GM10248 (cell line): ENCODE data around the gene KLK2.
"Not testable (repeated sequence)": the region's sequence is repeated elsewhere in the genome, so short reads cannot be mapped to it uniquely, and the experiment has no call there.

Source experiments
- CTCF ChIA-PET: fragments of 300-600 bp; sonication (Branson Sonifier 250); formaldehyde crosslinking; extraction: SDS; loops from one replicate; lab custom pipeline; 2021; ENCODE audit warnings: antibody characterized with exemption; lab: Yijun Ruan, JAX
- POLR2A ChIA-PET: fragments of 350-650 bp; sonication (Branson Sonifier 250); formaldehyde crosslinking; extraction: SDS; loops from one replicate; lab custom pipeline; 2020; ENCODE audit warnings: antibody characterized with exemption; lab: Yijun Ruan, JAX
- DNase-seq: peaks from one replicate; pipeline ENCODE4 v3.0.0; 2012; ENCODE audit errors: extremely low spot score
- TF ChIP-seq, protein P1 (sequence below): IDR thresholded peaks from 2 replicates; pipeline ENCODE4 v1.5.1; 2012; ENCODE audit warnings: mild to moderate bottlenecking, low read depth; ENCODE audit errors: extremely low read depth, missing control alignments, control extremely low read depth

The KLK2 gene

DNA sequence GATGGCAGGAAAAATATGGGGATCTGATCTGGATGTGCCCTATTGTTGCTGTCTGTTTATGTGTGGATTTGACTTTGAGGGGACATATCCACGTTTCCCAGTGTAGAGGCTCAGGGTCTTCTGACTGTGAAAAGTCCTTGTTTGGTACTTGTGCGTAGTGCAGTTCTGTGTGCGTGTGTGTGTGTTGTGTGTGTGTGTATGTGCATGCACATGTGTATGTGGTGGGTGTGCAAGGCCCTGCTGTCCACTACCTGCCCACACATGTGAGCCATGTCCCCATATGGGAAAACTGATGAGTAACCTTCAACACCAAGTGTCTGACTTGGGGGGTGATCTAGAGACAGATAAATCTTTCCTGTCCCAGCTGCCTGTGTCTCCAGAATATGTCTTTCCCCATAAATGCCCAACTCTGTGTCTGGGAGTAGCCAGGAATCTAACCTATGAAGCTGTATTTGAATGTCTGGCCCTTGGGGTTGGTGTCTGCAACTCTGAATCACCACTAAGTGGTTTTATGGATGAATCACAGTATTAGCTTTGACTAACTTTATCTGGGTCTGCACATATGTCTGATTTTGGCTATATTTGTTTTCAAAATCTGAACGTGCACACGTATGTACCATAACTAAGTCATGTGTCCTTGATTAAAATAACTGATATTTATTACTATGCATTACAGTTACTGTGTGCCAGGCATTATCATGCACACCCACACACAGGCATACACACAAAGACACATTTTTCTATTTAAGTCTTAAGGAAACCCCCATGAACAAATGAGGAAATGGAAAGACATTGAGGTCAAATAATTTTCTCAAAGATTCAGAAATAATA lies 17.4 kb downstream of the KLK2 start:
- TF ChIP-seq, protein P1, sequence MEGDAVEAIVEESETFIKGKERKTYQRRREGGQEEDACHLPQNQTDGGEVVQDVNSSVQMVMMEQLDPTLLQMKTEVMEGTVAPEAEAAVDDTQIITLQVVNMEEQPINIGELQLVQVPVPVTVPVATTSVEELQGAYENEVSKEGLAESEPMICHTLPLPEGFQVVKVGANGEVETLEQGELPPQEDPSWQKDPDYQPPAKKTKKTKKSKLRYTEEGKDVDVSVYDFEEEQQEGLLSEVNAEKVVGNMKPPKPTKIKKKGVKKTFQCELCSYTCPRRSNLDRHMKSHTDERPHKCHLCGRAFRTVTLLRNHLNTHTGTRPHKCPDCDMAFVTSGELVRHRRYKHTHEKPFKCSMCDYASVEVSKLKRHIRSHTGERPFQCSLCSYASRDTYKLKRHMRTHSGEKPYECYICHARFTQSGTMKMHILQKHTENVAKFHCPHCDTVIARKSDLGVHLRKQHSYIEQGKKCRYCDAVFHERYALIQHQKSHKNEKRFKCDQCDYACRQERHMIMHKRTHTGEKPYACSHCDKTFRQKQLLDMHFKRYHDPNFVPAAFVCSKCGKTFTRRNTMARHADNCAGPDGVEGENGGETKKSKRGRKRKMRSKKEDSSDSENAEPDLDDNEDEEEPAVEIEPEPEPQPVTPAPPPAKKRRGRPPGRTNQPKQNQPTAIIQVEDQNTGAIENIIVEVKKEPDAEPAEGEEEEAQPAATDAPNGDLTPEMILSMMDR = no peak
- POLR2A ChIA-PET = interaction anchor here (0.6 kb wide), 1 partner anchor 101 kb away, joined by 4 read pairs; no protein-coding TSS in a partner anchor
- DNase-seq = no peak
- CTCF ChIA-PET = interaction anchor here (1.7 to 1.9 kb wide), 2 partner anchors 18 to 31 kb away, joined by 4 to 10 read pairs; partner anchors contain the start of gene KLK2

DNA sequence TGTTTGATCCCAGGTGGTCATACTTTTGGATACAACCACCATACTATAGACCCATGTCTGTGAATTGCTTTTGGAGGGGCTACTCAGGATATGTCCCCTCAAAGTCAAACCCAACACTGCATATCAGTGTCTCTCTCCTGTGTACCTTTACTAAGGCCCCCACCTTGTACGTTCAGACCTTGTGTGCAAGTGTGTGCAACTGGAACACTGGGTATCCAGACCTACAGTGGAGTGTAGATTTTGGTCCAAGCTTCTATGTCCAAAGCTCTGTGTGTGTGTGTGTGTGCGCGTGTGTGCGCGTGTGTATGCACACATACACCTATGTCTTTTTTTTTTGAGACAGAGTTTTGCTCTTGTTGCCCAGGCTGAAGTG lies 18.0 kb downstream of the KLK2 start:
- POLR2A ChIA-PET = no interaction called here

GRCh38 chr19:50893047-50893736 lies 20.0 kb downstream of the KLK2 start:
- DNase-seq = no peak
- CTCF ChIA-PET = interaction anchor here (0.8 to 2.0 kb wide), 6 partner anchors 9 to 100 kb away, joined by 3 to 8 read pairs (median 4); no protein-coding TSS in a partner anchor
- TF ChIP-seq, protein P1 = no peak
- POLR2A ChIA-PET = interaction anchor here (0.6 to 1.0 kb wide), 2 partner anchors 89 kb away, joined by 3 to 5 read pairs; no protein-coding TSS in a partner anchor

More for the DNA sequence above, 18.0 kb downstream of the KLK2 start:
- DNase-seq = no peak
- CTCF ChIA-PET = interaction anchor here (1.0 to 1.4 kb wide), 3 partner anchors 12 to 109 kb away, joined by 3 read pairs; no protein-coding TSS in a partner anchor
- TF ChIP-seq, protein P1 = no peak

DNA sequence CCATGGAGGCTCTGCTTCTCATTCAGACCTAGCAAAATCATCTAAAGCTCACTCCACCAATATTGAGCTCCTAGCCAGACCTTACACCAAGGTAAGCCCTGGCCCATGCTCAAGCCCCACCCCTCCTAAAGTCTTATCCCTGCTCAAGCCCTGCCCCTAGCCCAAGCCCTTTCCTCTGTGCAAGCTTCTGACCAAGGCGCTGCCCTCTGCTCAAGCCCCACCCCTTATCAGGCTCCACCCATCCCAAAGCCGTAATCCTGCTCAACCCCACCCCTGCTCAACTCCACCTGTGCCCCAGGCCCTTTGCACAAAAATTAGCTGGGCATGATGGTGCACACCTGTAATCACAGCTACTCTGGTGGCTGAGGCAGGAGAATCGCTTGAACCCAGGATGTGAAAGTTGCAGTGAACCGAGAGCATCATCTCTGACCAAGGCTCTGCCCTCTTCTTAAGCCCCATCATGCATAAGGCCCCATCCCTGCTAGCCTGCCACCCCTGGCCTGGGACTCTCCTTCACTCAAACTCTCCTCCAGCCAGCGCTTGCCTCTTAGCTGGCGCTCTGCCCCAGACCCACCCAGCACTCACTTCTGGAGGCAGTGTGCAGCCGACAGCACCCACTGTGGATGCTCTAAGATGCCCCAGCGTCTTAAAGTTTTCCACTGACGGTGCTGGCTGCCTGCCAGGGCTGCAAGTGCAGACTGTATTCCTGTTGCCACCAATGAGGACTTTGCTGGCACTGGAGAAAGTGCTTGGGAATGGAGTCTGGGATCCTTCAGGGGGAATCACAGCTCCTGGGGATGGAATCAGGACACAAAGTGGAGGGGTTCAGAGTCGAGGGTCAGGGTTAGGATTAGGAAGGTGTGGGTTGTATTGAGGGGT lies 21.5 kb downstream of the KLK2 start:
- DNase-seq = no peak
- ChIA-PET CTCF (interaction anchor here (1.0 to 2.0 kb wide), 5 partner anchors 9 to 111 kb away, joined by 3 to 8 read pairs (median 4); no protein-coding TSS in a partner anchor), POLR2A (interaction anchor here (0.5 to 0.6 kb wide), 2 partner anchors 20 to 90 kb away, joined by 4 to 6 read pairs; no protein-coding TSS in a partner anchor)
- TF ChIP-seq, protein P1 = no peak

DNA sequence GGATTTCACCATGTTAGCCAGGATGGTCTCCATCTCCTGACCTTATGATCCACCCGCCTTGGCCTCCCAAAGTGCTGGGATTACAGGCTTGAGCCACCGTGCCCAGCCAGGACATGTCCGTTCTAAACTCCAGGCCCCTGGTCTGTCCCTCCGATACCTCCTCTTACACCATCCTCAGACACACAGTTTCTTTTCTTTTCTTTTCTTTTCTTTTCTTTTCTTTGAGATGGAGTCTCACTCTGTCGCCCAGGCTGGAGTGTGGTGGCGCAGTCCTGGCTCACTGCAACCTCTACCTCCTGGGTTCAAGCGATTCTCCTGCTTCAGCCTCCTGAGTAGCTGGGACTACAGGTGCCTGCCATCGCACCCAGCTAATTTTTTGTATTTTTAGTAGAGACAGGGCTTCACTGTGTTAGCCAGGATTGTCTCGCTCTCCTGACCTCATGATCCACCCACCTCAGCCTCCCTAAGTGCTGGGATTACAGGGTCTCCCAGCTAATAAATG lies 22.9 kb downstream of the KLK2 start:
- ChIA-PET POLR2A (interaction anchor here (0.6 to 1.0 kb wide), 4 partner anchors 10 to 962 kb away, joined by 3 to 6 read pairs (median 4); no protein-coding TSS in a partner anchor), CTCF (interaction anchor here (1.0 to 1.4 kb wide), 5 partner anchors 9 to 101 kb away, joined by 3 to 9 read pairs (median 3); no protein-coding TSS in a partner anchor)

DNA sequence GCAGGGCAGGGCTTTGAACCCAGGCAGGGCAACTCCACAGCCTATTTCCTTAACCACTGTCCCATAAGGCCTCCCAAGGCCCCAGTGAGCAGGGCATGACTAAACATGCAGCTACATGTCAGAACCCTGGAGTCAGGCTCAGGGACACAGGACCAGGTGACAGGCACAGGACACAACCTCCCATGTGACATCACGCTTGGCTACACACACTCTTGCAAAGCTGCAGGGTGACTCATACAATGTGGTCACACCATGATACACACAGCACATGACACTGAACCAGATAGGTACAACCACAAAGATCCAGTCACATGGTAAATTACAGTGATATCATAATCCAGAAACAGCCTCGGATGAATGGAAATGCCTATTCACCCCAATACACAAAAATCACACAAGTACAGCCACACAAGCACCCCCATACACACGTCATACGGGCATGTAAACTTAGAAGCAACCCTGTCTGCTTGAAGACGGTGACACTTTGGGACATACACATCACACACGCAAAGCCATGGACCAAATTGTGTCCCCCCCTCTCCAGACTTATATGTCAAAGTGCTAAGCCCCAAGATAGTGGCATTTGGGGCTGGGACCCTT lies 23.5 kb downstream of the KLK2 start:
- POLR2A ChIA-PET = interaction anchor here (0.6 to 1.0 kb wide), 2 partner anchors 93 to 196 kb away, joined by 3 to 4 read pairs; no protein-coding TSS in a partner anchor
- TF ChIP-seq, protein P1 = no peak

More for the DNA sequence above, 22.9 kb downstream of the KLK2 start:
- DNase-seq = not testable (repeated sequence)

More for the DNA sequence above, 23.5 kb downstream of the KLK2 start:
- peak; percentile 87 for DNase-seq
- CTCF ChIA-PET = interaction anchor here (1.0 to 1.5 kb wide), 6 partner anchors 9 to 102 kb away, joined by 3 to 9 read pairs (median 4); no protein-coding TSS in a partner anchor
